Endothelial cell of hepatic sinusoid (primary cell): ENCODE measurements around the gene ZMYM1.
"Not testable (repeated sequence)": the region's sequence is repeated elsewhere in the genome, so short reads cannot be mapped to it uniquely, and the experiment has no call there.

Experiments
- in situ Hi-C: cut with HindIII; loops from 2 replicates; pipeline ENCODE4 v1.10.0; 2017; ENCODE audit warnings: low sequenced_read_pairs

Gene ZMYM1

GRCh38 chr1:35073265-35073811 lies 5.8 kb upstream of the ZMYM1 start:
- in situ Hi-C loops, result no loop called here

DNA sequence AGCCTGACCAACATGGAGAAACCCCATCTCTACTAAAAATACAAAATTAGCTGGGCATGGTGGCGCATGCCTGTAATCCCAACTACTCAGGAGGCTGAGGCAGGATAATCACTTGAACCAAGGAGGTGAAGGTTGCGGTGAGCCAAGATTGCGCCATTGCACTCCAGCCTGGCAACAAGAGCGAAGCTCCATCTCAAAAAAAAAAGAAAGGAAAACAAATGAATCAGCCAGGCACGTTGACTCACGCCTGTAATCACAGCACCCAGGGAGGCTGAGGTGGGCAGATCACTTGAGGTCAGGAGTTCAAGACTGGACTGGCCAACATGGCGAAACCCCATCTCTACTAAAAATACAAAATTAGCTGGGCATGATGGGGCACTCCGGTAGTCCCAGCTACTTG lies 2.8 kb upstream of the ZMYM1 start:
- in situ Hi-C loops, result not testable (repeated sequence)

GRCh38 chr1:35080171-35080854 lies 1.1 kb downstream of the ZMYM1 start:
- in situ Hi-C loops, result no loop called here

- in situ Hi-C loops, result no loop called here
Measured at GRCh38 chr1:35085421-35085820, 6.2 kb downstream of the ZMYM1 start.

GRCh38 chr1:35097224-35097623 lies 18.0 kb downstream of the ZMYM1 start:
- in situ Hi-C loops, result no loop called here

DNA sequence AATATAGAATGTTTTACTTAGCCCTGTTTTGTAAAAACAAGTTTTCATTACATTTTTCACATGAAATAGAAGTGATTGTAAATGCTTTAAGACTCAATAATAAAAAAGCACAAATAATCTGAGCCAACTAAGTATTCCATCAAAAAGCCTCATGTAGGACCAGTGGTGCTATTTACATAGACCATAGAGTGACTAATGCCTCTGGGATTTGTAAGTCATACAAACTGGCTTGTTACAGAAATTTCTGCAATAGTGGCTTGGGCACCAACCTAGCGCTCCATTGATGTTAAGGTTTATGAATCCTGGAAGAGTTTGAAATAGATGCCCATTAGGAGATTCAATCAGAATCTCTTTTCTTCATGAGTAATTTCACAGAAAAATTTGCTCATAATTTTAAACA lies 31.9 kb downstream of the ZMYM1 start:
- in situ Hi-C loops, result no loop called here

GRCh38 chr1:35112668-35113067 lies 33.5 kb downstream of the ZMYM1 start:
- in situ Hi-C loops, result no loop called here

DNA sequence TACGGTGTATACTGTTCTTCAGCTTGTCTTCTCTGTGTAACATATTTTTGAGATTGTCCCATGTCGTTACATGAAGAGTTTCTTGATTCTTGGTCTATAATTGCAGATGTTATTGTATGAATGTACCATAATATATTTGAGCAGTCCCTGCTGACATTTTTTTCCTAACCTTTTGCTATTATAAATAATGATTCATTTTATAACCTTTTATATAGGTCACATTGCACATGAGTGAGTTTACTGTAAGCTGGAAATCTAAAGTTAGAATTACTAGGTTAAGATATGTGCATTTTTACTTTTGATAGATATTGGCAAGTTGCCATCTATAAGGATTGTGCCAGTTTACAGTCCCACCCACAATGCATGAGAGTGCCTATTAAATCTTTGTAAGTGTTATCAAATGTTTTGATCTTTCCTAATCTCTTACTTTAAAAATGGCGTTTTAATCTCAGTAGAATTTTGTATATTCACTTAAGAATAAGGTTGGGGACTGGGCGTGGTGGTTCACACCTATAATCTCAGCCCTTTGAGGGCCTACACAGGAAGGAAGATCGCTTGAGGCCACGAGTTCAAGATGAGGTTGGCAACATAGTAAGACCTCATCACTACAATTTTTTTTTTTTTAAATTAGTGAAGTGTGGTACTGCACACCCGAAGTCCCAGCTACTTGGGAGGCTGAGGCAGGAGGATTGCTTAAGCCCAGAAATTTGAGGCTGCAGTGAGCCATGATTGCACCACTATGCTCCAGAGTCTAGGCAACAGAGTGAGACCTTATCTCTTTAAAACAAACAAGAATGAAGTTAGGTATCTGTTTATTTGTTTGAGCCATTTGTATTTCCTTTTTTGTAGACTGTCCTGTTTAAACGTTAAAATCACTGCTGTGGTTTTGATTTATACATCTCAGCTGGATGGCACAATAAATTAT lies 36.5 kb downstream of the ZMYM1 start:
- in situ Hi-C loops, result no loop called here

DNA sequence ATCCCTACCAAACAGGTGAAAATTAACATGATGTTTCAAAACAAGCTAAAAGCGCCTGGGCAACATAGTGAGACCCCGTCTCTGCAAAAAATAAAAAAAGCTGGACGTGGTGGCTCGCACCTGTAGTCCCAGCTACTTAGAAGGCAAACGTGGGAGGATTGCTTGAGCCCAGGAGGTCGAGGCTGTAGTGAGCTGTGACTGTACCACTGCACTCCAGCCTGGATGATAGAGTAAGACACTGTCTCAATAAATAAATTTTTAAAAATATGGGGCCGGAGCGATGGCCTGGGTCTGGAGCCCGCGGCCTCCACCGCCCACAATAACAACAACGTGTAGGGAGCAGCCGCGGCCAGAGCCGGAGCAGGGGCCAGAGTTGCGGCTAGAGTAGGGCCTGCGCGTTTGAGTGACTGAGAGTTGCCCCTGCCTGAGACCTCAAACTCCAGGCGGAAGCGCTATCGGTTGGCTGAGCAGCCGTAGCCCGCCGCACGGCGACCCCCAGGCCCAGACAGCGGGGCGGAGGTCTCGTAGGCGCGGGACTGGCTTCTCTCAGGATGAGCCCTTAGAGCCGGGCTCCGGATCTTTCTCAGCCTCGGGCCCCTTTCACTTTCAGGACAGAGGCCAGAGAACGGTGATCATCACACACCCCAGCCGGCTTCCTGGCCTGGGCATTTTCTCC lies 41.4 kb downstream of the ZMYM1 start:
- in situ Hi-C loops, result no loop called here

DNA sequence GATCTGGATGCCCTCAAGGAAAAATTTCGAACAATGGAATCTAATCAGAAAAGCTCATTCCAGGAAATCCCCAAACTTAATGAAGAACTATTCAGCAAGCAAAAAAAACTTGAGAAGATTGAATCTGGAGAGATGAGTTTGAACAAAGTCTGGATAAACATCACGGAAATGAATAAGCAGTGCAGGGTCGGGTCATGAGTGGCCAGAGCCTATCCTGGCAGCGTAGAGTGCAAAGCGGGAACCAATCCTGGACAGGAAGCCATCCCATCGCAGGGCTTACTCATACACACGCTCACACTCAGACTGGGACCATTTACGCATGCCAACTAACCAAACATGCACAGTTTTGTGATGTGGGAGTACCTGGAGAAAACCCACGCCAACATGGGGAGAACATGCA lies 43.1 kb downstream of the ZMYM1 start:
- in situ Hi-C loops, result no loop called here

DNA sequence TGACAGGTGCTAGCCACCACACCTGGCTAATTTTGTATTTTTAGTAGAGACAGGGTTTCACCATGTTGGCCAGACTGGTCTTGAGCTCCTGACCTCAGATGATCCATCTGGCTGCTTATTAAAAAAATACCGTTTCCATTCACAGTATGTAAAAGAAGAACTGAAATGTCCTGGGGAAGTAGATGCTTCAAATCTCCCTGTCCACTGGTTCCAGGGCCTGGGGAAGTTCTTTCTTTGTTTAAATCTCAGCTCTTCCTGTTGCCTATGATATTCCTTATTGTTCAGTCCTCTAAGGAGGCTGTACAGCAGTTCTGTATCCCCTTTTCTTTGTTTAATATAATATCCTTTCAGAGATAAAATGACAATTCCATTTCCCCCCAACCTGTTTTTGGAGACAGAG lies 47.4 kb downstream of the ZMYM1 start:
- in situ Hi-C loops, result no loop called here

DNA sequence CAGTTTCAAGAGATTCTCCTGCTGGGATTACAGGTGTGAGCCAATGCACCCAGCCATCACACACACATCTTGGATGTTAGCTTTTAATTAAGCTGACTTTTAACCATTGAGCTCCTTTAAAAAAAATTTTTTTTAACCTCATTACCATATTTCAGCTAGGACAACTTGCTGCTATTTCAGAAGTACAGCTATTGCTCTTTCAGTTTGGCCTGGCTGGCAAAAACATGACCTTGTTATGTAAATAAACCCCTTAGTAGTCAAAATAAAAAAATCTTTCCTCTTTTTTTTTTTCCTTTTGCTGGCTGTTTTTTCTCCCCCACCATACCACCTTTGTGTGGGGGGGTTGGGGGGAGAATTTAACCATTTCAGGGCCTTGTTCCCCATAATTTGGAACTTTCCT lies 49.9 kb downstream of the ZMYM1 start:
- in situ Hi-C loops, result no loop called here

- in situ Hi-C loops, result no loop called here
Measured at GRCh38 chr1:35136780-35137179, 57.6 kb downstream of the ZMYM1 start.

- in situ Hi-C loops, result not testable (repeated sequence)
Measured at GRCh38 chr1:35137590-35137989, 58.4 kb downstream of the ZMYM1 start.

- in situ Hi-C loops, result not testable (repeated sequence)
Measured at GRCh38 chr1:35142294-35142693, 63.1 kb downstream of the ZMYM1 start.

- in situ Hi-C loops, result not testable (repeated sequence)
Measured at GRCh38 chr1:35142728-35143127, 63.5 kb downstream of the ZMYM1 start.

- in situ Hi-C loops, result no loop called here
Measured at GRCh38 chr1:35143737-35144508, 64.7 kb downstream of the ZMYM1 start.

- in situ Hi-C loops, result not testable (repeated sequence)
Measured at GRCh38 chr1:35145892-35146549, 66.8 kb downstream of the ZMYM1 start.

GRCh38 chr1:35151220-35151619 lies 72.0 kb downstream of the ZMYM1 start:
- in situ Hi-C loops, result no loop called here

- in situ Hi-C loops, result no loop called here
Measured at GRCh38 chr1:35164893-35165292, 85.7 kb downstream of the ZMYM1 start.
